ENCODE measurements around the gene ESYT2. TPM values are rescaled to one million over a fixed set of nuclear protein-coding genes. Genes with fewer than 3 reads are reported as not detected.
A peak's percentile ranks its signal among the peaks of the same experiment; 100 is the strongest.

ESYT2 gene
- total and polyA plus RNA-seq, 9 of the 15 experiments (the other 6 are each of a cell fraction or from before 2014, with no cell fraction given), result 5.8 to 86.9 (median 64.7) TPM

DNA sequence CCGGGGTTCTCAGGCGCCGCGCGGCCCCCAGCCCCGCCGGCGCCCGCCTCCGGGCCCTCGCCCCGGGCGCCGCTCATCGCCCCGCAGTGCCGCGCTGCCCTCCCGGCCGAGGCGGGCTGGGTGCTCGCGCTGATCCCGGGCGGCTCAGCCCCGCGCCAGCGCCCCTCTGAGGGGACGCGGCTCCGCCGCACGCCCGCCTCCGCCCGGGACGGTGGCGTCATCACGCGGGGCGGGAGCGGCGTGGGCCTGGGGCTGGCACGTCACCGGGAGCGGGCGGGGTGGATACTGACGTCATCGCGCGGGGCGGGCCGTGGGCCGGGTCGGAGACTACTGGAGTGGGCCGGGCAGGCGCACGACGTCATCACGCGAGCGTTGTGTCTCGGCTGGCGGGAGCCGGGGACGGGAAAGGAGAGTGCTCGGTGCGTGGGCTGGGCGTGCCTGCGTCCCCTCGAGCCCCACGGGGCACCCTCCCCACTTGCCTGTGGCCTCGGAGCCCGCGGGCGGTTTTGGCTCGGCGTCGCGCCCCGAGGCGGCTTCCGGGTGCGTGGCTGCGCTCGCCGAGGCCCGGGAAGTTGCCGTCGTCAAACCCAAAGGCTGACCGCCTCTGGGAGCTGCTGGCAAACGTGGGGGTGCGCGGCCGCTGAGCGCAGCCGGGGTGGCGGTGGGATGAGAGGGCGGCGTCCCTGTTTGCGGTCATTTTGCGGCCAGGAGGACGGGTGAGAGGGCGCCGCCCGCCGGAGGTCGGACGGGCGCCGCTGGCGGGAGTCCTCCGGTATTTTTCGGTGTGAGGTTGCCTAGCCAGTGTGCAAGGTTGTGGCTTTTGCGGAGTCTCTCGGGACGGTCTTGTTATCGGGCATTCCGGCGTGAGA lies at the start of gene ESYT2 (continued):
- TF ChIP-seq, protein P1, sequence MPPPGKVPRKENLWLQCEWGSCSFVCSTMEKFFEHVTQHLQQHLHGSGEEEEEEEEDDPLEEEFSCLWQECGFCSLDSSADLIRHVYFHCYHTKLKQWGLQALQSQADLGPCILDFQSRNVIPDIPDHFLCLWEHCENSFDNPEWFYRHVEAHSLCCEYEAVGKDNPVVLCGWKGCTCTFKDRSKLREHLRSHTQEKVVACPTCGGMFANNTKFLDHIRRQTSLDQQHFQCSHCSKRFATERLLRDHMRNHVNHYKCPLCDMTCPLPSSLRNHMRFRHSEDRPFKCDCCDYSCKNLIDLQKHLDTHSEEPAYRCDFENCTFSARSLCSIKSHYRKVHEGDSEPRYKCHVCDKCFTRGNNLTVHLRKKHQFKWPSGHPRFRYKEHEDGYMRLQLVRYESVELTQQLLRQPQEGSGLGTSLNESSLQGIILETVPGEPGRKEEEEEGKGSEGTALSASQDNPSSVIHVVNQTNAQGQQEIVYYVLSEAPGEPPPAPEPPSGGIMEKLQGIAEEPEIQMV (tag; conservative IDR thresholded peaks at IDR 0.05; ENCODE audit: low read depth), result no peak
- TF ChIP-seq, protein P2, sequence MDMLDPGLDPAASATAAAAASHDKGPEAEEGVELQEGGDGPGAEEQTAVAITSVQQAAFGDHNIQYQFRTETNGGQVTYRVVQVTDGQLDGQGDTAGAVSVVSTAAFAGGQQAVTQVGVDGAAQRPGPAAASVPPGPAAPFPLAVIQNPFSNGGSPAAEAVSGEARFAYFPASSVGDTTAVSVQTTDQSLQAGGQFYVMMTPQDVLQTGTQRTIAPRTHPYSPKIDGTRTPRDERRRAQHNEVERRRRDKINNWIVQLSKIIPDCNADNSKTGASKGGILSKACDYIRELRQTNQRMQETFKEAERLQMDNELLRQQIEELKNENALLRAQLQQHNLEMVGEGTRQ (CRISPR knock-in tag; IDR thresholded peaks at IDR 0.05), result no peak
- TF ChIP-seq ATF1 (CRISPR knock-in tag; IDR thresholded peaks at IDR 0.05) (peak; percentile 93), ATF1 (tag; IDR thresholded peaks at IDR 0.05) (peak; percentile 100), MAFK (IDR thresholded peaks at IDR 0.05; ENCODE audit: low read length) (no peak; the same call in 1 of the 2 replicates), ZNF263 (CRISPR knock-in tag; IDR thresholded peaks at IDR 0.05; ENCODE audit: borderline replicate concordance) (peak; percentile 77), ARID1B (IDR thresholded peaks at IDR 0.05) (peak; percentile 75), ZNF507 (tag; conservative IDR thresholded peaks at IDR 0.05) (no peak), ZNF77 (CRISPR knock-in tag; IDR thresholded peaks at IDR 0.05) (no peak), XRCC5 (IDR thresholded peaks at IDR 0.05; ENCODE audit: low read depth, low read length) (no peak; the same call in 1 of the 2 replicates), ZNF707 (CRISPR knock-in tag; conservative IDR thresholded peaks at IDR 0.05) (no peak), PHB (CRISPR knock-in tag; IDR thresholded peaks at IDR 0.05) (peak; percentile 93), PCBP1 (IDR thresholded peaks at IDR 0.05; ENCODE audit: low read depth, low read length, poor library complexity, severe bottlenecking) (peak; percentile 97), POLR2A (conservative IDR thresholded peaks at IDR 0.05) (peak; percentile 98)
- TF ChIP-seq, protein P3, sequence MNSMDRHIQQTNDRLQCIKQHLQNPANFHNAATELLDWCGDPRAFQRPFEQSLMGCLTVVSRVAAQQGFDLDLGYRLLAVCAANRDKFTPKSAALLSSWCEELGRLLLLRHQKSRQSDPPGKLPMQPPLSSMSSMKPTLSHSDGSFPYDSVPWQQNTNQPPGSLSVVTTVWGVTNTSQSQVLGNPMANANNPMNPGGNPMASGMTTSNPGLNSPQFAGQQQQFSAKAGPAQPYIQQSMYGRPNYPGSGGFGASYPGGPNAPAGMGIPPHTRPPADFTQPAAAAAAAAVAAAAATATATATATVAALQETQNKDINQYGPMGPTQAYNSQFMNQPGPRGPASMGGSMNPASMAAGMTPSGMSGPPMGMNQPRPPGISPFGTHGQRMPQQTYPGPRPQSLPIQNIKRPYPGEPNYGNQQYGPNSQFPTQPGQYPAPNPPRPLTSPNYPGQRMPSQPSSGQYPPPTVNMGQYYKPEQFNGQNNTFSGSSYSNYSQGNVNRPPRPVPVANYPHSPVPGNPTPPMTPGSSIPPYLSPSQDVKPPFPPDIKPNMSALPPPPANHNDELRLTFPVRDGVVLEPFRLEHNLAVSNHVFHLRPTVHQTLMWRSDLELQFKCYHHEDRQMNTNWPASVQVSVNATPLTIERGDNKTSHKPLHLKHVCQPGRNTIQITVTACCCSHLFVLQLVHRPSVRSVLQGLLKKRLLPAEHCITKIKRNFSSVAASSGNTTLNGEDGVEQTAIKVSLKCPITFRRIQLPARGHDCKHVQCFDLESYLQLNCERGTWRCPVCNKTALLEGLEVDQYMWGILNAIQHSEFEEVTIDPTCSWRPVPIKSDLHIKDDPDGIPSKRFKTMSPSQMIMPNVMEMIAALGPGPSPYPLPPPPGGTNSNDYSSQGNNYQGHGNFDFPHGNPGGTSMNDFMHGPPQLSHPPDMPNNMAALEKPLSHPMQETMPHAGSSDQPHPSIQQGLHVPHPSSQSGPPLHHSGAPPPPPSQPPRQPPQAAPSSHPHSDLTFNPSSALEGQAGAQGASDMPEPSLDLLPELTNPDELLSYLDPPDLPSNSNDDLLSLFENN (IDR thresholded peaks at IDR 0.05; ENCODE audit: low read depth in 2 of 2, low read length in 2 of 2), result peak; percentile 6 to 78; a peak in 2 of 4 replicates
- TF ChIP-seq, protein P4, sequence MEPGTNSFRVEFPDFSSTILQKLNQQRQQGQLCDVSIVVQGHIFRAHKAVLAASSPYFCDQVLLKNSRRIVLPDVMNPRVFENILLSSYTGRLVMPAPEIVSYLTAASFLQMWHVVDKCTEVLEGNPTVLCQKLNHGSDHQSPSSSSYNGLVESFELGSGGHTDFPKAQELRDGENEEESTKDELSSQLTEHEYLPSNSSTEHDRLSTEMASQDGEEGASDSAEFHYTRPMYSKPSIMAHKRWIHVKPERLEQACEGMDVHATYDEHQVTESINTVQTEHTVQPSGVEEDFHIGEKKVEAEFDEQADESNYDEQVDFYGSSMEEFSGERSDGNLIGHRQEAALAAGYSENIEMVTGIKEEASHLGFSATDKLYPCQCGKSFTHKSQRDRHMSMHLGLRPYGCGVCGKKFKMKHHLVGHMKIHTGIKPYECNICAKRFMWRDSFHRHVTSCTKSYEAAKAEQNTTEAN (CRISPR knock-in tag; IDR thresholded peaks at IDR 0.05), result peak; percentile 71; the same call in 1 of the 2 replicates
- TF ChIP-seq, protein P5, sequence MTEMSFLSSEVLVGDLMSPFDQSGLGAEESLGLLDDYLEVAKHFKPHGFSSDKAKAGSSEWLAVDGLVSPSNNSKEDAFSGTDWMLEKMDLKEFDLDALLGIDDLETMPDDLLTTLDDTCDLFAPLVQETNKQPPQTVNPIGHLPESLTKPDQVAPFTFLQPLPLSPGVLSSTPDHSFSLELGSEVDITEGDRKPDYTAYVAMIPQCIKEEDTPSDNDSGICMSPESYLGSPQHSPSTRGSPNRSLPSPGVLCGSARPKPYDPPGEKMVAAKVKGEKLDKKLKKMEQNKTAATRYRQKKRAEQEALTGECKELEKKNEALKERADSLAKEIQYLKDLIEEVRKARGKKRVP (CRISPR knock-in tag; IDR thresholded peaks at IDR 0.05), result peak; percentile 75
- TF ChIP-seq, protein P6, sequence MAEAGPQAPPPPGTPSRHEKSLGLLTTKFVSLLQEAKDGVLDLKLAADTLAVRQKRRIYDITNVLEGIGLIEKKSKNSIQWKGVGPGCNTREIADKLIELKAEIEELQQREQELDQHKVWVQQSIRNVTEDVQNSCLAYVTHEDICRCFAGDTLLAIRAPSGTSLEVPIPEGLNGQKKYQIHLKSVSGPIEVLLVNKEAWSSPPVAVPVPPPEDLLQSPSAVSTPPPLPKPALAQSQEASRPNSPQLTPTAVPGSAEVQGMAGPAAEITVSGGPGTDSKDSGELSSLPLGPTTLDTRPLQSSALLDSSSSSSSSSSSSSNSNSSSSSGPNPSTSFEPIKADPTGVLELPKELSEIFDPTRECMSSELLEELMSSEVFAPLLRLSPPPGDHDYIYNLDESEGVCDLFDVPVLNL (CRISPR knock-in tag; IDR thresholded peaks at IDR 0.05; ENCODE audit: low read depth), result peak; percentile 90

All from K562 (cell line).